T-helper 1 cell treated with Interleukin-12 subunit alpha and Interleukin-12 subunit beta and Interleukin-4 antibody, amounts not matched to agents 30 μg/mL and 1 μg/mL, for 36 hours (primary cell): ENCODE results near the gene CACNA1C.

Experiments used
- H3K27ac Mint-ChIP-seq: one replicate; pipeline ENCODE4 v1.8.0; 2021; ENCODE audit warnings: mild to moderate bottlenecking, mixed read lengths
- H3K27me3 Mint-ChIP-seq: one replicate; pipeline ENCODE4 v1.8.0; 2021; ENCODE audit warnings: low read depth, mixed read lengths
- H3K36me3 Mint-ChIP-seq: one replicate; pipeline ENCODE4 v1.8.0; 2021; ENCODE audit warnings: low read depth, mixed read lengths
- H3K4me1 Mint-ChIP-seq: one replicate; pipeline ENCODE4 v1.8.0; 2021; ENCODE audit warnings: low read depth, mixed read lengths
- H3K4me3 Mint-ChIP-seq: one replicate; pipeline ENCODE4 v1.8.0; 2021; ENCODE audit warnings: mild to moderate bottlenecking, moderate library complexity, mixed read lengths
- H3K9me3 Mint-ChIP-seq: one replicate; pipeline ENCODE4 v1.8.0; 2021; ENCODE audit warnings: mixed read lengths

The CACNA1C gene

GRCh38 chr12:2413301-2413700 lies 360.5 kb downstream of the CACNA1C start:
- Mint-ChIP-seq H3K36me3 (no peaks in the 10 kb centered on the region), H3K27ac (no peak overlapping the region), H3K9me3 (no peaks in the 10 kb centered on the region), H3K4me1 (no peaks in the 10 kb centered on the region), H3K4me3 (no peak overlapping the region), H3K27me3 (peaks cover 3% of the 10 kb centered on the region)

- Mint-ChIP-seq H3K9me3 (no peaks in the 10 kb centered on the region), H3K4me3 (no peak overlapping the region), H3K36me3 (no peaks in the 10 kb centered on the region), H3K27ac (no peak overlapping the region), H3K27me3 (peaks cover 3% of the 10 kb centered on the region), H3K4me1 (no peaks in the 10 kb centered on the region)
Measured at GRCh38 chr12:2413999-2414792, 361.4 kb downstream of the CACNA1C start.

GRCh38 chr12:2414810-2415567 lies 362.2 kb downstream of the CACNA1C start:
- no peaks in the 10 kb centered on the region for H3K9me3 Mint-ChIP-seq
- no peak overlapping the region for H3K4me3 Mint-ChIP-seq
- no peak overlapping the region for H3K27ac Mint-ChIP-seq
- no peaks in the 10 kb centered on the region for H3K27me3 Mint-ChIP-seq
- H3K4me1 Mint-ChIP-seq, result no peaks in the 10 kb centered on the region
- no peaks in the 10 kb centered on the region for H3K36me3 Mint-ChIP-seq

GRCh38 chr12:2415568-2415944 lies 362.8 kb downstream of the CACNA1C start:
- H3K36me3 Mint-ChIP-seq, result no peaks in the 10 kb centered on the region
- no peaks in the 10 kb centered on the region for H3K9me3 Mint-ChIP-seq
- no peak overlapping the region for H3K27ac Mint-ChIP-seq
- no peak overlapping the region for H3K4me3 Mint-ChIP-seq
- H3K27me3 Mint-ChIP-seq, result no peaks in the 10 kb centered on the region
- no peaks in the 10 kb centered on the region for H3K4me1 Mint-ChIP-seq

- Mint-ChIP-seq H3K4me1 (no peaks in the 10 kb centered on the region), H3K27me3 (peaks cover 1% of the 10 kb centered on the region), H3K27ac (no peak overlapping the region), H3K36me3 (no peaks in the 10 kb centered on the region), H3K4me3 (no peak overlapping the region), H3K9me3 (no peaks in the 10 kb centered on the region)
Measured at GRCh38 chr12:2416158-2416557, 363.4 kb downstream of the CACNA1C start.

GRCh38 chr12:2417481-2418160 lies 364.8 kb downstream of the CACNA1C start:
- Mint-ChIP-seq H3K27me3 (peaks cover 5% of the 10 kb centered on the region), H3K36me3 (no peaks in the 10 kb centered on the region), H3K9me3 (no peaks in the 10 kb centered on the region), H3K4me1 (no peaks in the 10 kb centered on the region), H3K4me3 (no peak overlapping the region), H3K27ac (no peak overlapping the region)

- no peak overlapping the region for H3K4me3 Mint-ChIP-seq
Measured at GRCh38 chr12:2418579-2418978, 365.8 kb downstream of the CACNA1C start.

GRCh38 chr12:2422591-2422990 lies 369.8 kb downstream of the CACNA1C start:
- Mint-ChIP-seq H3K4me3 (no peak overlapping the region), H3K4me1 (no peaks in the 10 kb centered on the region), H3K27me3 (peaks cover 5% of the 10 kb centered on the region), H3K27ac (no peak overlapping the region), H3K36me3 (no peaks in the 10 kb centered on the region), H3K9me3 (peaks cover 3% of the 10 kb centered on the region)

More at GRCh38 chr12:2418579-2418978, 365.8 kb downstream of the CACNA1C start:
- no peaks in the 10 kb centered on the region for H3K36me3 Mint-ChIP-seq
- peaks cover 5% of the 10 kb centered on the region for H3K27me3 Mint-ChIP-seq
- no peaks in the 10 kb centered on the region for H3K9me3 Mint-ChIP-seq
- H3K4me1 Mint-ChIP-seq, result no peaks in the 10 kb centered on the region
- H3K27ac Mint-ChIP-seq, result no peak overlapping the region

GRCh38 chr12:2429032-2429431 lies 376.2 kb downstream of the CACNA1C start:
- Mint-ChIP-seq H3K27me3 (peaks cover 10% of the 10 kb centered on the region), H3K36me3 (no peaks in the 10 kb centered on the region), H3K9me3 (peaks cover 3% of the 10 kb centered on the region), H3K4me1 (no peaks in the 10 kb centered on the region), H3K27ac (no peak overlapping the region), H3K4me3 (no peak overlapping the region)

- no peaks in the 10 kb centered on the region for H3K36me3 Mint-ChIP-seq
- H3K27ac Mint-ChIP-seq, result no peak overlapping the region
- H3K4me1 Mint-ChIP-seq, result no peaks in the 10 kb centered on the region
- H3K9me3 Mint-ChIP-seq, result no peaks in the 10 kb centered on the region
- H3K27me3 Mint-ChIP-seq, result peaks cover 10% of the 10 kb centered on the region
- H3K4me3 Mint-ChIP-seq, result no peak overlapping the region
Measured at GRCh38 chr12:2431810-2432209, 379.0 kb downstream of the CACNA1C start.

- no peak overlapping the region for H3K4me3 Mint-ChIP-seq
- H3K4me1 Mint-ChIP-seq, result no peaks in the 10 kb centered on the region
- no peak overlapping the region for H3K27ac Mint-ChIP-seq
- H3K9me3 Mint-ChIP-seq, result no peaks in the 10 kb centered on the region
- H3K36me3 Mint-ChIP-seq, result no peaks in the 10 kb centered on the region
- H3K27me3 Mint-ChIP-seq, result peaks cover 13% of the 10 kb centered on the region
Measured at GRCh38 chr12:2432856-2433255, 380.1 kb downstream of the CACNA1C start.

- H3K4me3 Mint-ChIP-seq, result no peak overlapping the region
- no peaks in the 10 kb centered on the region for H3K9me3 Mint-ChIP-seq
- no peaks in the 10 kb centered on the region for H3K36me3 Mint-ChIP-seq
- H3K27me3 Mint-ChIP-seq, result peaks cover 7% of the 10 kb centered on the region
- no peak overlapping the region for H3K27ac Mint-ChIP-seq
- no peaks in the 10 kb centered on the region for H3K4me1 Mint-ChIP-seq
Measured at GRCh38 chr12:2435511-2435910, 382.7 kb downstream of the CACNA1C start.

- Mint-ChIP-seq H3K27ac (no peak overlapping the region), H3K9me3 (no peaks in the 10 kb centered on the region), H3K36me3 (no peaks in the 10 kb centered on the region), H3K4me3 (no peak overlapping the region), H3K27me3 (peaks cover 17% of the 10 kb centered on the region), H3K4me1 (no peaks in the 10 kb centered on the region)
Measured at GRCh38 chr12:2439332-2440100, 386.7 kb downstream of the CACNA1C start.

GRCh38 chr12:2443776-2444175 lies 391.0 kb downstream of the CACNA1C start:
- Mint-ChIP-seq H3K4me3 (no peak overlapping the region), H3K27ac (no peak overlapping the region), H3K4me1 (no peaks in the 10 kb centered on the region), H3K27me3 (peaks cover 20% of the 10 kb centered on the region), H3K9me3 (no peaks in the 10 kb centered on the region), H3K36me3 (no peaks in the 10 kb centered on the region)
